GM18867 (cell line): ENCODE measurements around the gene SPATA32.
"Not testable (repeated sequence)": the region's sequence is repeated elsewhere in the genome, so short reads cannot be mapped to it uniquely, and the experiment has no call there.

ENCODE experiments used
- ATAC-seq: cut with Tn5 transposase; IDR thresholded peaks from one replicate; pipeline ENCODE4 v1.9.1; 2021; ENCODE audit warnings: mild to moderate bottlenecking, moderate library complexity; ENCODE audit not compliant: unreplicated experiment

SPATA32 gene, protein sequence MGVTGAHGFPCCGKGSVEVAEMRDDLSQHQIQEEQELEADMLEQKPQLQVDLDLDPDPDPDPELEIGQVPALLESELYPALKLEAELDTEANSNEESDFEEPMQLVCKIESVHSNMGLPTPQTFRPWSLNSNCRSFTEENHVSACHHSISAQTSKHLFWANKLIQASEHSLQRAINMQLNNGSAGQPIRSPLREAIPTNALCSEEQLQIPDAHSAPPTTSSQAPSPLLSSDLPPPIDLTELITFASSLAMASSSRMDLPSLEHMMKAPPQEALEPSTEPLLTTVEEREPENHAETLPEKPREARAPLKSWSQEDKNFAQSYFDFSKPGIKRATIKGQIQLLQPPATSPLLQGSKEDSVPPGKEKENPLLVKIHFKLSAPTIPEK

DNA sequence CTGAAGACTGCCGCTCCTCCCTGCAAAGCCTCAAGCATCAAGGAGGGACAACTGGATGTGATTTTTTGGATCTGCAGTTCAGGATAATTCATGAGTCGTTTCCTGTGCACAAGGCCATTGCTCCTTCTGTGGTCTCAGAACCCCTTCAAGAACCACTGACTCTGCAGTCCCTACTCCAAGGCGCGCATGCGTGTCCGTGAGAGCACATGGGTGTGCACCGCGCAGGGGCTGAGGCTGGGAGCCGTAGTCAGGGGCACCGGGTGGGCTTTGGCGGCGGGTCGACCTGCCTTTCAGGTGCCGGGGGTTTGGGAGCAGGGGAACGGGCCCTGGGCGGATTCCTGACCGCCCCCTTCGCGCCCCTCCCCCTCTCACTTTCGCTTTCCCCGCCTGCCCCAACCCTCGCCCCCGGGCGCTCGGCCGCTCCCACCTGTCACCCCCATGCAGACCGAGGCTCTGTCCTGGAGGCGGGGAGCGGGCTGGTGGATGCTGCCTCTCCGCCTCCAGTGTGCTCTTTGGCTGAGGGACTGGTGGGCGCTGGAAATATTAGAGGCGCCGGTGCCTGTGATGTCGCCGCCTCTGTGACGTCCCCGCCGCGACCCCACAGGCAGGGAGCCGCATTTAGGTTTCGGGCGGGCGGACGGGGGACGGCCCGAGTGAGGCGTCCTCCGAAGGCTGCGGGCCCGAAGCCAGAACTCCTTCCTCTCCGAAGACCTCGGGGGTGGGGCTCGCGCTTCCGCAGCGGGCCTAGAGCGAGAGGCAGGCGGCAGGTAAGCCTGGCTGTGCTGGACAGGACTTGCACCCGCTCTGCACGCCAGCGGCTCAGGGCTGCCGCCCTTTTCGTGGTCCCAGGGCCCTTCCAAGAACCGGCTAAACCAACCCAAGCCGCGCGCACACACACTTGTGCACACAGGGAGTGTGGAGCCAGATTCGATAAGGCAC, at the start of gene SPATA32:
Gene SPATA32 (minus strand): TSS at position 518 of the 939 bp plus-strand sequence. CDS start 78 bp downstream, at position 440.
- no peak for ATAC-seq

DNA sequence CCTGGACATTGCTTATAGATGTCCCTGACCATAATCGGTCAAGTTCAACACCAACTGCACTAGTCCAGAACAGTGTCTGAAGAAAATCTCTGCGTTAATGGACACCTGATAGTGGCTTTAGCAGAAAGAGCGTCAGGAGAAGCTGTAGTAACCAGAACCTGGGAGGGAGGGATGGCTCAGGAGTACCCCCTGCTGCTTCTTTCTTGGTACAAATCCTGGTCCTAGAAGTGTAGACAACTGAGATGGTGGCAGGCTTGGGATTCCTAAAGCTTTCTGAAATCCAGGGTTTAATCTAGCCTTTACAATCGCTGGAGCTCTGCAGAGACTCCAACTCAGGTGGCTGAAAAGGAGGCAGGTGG, 49.5 kb upstream of the SPATA32 start:
- no peak for ATAC-seq

DNA sequence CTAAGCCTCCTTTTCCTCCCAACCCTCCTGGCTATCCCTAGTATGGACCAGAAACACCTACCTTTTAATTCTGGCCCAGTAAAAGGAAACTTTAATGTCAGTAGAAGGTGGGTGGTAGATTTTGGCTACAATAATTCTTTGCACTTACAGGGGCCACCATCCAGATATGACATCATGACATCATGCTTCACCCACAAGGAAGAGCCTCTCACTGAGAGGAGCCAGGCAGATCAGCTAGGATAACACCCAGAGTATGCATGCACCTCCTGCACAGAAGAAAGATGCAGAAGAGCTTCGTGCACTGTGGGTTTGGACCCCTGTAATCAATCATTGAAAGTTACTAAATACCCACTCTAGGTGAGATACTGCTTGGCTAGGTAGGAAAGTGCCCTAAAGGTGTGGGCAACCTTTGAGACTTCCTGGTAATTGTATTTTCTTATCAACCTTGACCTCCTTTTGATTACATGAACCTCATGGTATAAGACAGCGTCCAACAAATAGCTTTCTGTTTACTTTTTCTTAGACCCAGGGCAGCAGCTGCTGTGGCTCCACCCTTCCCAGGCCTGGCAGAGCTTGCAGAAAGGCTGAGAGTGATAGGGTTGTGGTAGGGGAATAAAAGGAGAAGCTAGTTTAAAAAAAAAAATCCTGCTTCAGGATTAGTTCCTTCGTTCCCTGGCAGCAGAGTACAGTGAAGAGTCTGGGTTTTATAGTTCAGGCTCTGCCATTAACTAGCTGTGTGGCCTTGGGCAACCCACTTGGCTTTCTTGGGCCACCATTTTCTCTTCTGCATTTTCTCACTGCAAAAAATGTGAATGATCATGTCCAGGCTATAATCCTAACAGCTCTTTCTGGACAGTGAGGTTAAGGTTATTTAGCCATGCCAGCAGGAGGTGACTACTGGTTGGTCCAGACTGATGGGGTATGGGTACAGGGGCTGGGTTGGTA, 48.8 kb upstream of the SPATA32 start:
- no peak for ATAC-seq

DNA sequence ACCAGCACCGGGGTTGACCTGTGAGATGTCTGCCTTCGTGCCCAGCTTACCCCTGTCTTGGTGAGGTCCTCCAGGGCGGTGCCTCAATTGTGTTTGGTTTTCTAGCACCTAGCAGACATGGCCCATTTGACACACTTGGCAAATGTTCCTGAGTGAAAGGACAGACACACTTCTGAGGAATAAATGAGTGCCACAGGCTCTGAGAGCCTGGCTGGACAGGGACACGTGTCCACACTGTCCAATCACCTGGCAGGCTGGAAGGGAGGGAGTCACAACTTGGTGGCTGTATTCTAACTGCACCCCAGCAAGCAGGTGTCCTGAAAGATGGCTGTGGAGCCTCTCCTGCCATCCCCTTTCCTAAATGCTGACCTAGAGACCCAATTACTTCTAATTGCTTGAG, 47.5 kb upstream of the SPATA32 start:
- no peak for ATAC-seq

DNA sequence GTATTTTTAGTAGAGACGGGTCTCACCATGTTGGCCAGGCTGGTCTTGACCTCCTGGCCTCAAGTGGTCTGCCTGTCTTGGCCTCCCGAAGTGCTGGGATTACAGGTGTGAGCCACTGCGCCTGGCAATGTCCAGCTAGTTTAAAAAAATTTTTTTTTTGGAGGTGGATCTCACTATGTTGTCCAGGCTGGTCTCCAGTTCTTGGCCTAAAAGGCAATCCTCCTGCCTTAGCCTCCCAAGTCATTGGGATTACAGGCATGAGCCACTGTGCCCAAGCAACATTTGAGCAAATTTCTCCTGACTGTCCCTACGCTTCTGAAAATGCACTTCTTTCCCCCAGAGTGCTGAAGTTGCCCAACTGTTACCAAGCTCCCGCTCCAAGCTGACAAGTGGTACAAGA, 46.9 kb upstream of the SPATA32 start:
- ATAC-seq = no peak

DNA sequence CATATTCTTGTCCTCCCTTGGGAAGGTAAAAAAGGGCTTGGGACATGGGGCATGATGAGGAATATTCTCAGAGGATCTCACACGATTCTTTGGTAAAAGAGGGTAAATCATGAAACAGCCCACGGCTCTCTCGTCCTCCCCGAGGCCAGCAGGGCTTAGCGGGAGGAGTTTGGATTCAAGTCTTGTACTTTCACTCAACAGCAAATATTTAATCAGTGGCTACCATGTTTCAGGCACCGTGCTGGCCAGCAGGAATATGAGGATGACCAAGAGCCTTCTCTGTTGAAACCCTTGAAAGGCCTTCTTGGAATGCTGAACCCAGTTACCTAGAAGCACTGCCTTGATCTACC, 46.1 kb upstream of the SPATA32 start:
- no peak for ATAC-seq

DNA sequence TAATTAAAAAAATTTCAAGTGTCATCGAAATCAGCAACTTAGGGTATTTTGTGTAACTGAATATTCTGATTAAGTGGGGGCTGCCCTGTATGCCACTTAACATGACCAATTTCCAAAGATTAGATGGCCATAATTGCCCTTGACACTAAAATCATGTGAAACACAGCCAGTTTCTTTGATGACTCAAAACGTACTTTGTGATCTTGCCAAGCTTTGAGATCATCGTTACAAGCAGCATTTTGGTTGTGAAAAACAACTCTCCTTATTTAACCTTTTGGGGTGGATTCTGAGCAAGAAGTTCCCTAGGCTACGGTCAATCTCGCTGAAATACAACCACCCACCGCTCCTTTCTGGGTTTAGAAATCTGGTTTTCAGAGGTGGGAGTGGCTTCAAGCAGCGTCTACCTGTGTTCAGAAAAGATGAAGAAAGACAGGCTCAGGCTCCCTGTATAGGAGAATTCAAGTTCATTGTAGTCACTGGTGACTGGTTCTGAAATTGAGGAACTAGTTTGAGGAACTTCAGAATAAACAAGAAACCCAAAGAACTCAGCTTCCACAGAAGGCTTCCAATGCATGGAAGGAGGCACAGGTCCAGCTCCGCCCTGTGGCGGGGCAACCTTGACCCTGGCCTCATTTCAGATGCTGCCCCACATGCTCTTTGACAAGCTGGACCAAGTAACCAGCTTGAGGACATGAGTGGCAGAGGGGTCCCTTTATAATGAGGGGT, 45.6 kb upstream of the SPATA32 start:
- no peak for ATAC-seq

DNA sequence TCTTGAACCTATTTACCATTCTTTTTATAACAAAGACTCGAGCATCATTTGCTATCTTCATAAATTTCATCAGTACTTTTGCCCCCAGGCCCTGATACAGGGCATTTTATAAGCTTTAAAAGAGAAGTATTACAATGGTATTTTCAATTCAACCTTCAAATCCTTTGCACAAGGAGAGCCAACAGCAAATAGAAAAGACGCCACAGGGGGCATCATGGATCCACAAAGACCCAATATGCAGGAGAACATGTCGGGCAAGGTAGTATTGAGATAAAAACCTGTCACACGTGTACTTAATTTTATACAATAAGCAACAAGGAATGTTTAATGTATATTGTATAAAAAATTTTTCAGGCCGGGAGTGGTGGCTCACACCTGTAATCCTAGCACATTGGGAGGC, 44.7 kb upstream of the SPATA32 start:
- ATAC-seq = no peak

DNA sequence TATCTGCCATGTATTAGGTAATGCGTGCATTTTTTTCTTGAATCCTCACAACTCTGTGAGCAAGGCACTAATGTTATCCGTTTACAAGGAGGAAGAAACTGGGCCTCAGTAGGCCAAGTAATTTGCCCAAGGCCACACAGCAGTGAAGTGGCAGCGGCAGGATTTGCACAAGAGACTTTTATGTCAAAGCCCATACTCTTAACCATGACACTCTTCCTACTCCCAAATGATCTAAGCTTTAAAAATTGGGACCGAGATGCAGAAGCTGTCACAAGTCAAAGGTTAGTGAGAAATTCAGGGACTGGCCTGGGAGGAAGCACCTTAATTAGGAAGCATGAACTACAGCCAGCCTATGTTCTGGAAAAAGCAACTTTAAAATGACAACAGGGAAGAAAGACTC, 44.2 kb upstream of the SPATA32 start:
- ATAC-seq = no peak

DNA sequence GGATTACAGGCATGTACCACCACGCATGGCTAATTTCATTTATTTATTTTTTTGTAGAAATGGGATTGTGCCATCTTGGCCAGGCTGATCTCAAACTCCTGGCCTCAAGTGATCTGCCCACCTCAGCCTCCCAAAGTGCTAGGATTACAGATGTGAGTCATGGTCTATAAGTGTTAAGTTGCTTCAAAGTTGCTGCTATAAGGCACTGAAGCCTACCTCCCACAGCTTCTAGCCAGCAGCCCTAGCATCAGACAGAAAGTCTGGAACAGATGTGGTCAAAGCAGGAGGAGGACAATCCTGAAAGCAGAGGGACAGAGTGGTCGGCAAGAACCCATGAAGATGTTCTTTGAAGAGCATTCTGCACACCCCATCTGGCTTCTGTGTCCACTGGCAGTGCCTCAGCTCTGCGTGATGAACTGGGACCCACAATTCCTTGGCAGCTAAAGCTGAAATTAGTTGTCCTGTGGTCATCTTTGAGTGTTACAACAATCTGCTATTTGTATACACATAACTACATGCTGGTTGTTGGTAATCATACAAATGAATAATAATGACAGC, 43.7 kb upstream of the SPATA32 start:
- no peak for ATAC-seq

DNA sequence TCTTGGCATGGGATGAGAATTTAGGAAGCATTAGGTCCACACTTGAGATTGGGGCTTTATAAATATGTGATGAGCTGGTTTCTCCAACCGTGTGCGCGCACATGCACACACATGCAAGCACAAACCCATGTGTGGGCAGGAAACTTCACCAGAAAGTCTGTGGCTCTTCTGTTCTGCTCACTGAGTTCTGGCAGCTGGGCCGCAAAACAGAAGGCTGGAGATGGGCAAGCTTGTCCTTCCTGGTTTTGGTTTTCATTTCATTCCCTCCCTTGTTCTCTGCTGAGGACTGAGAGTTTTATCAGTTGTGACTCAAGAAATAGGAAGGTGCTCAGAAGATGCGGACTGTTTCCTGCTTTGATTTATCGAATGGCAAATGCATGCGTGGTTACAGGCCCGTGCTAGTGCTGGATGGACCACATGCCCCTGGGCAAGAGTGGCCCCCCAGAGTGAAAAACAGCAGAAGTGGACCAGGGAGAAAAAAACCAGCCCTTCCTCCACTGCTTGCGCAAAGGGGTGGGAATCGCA, 40.8 kb upstream of the SPATA32 start:
- ATAC-seq = peak; percentile 58

DNA sequence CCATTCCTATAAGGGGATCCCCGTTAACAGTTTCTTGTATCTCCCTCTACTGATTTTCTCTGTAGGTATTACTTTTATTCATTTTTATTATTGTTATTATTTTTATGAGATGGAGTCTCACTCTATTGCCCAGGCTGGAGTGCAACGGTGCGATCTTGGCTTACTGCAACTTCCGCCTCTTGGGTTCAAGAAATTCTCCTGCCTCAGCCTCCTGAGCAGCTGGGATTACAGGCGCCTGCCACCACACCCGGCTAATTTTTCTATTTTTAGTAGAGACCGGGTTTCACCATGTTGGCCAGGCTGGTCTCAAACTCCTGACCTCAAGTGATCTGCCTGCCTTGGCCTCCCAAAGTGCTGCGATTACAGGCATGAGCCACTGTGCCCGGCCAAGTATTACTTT, 40.3 kb upstream of the SPATA32 start:
- ATAC-seq = not testable (repeated sequence)

DNA sequence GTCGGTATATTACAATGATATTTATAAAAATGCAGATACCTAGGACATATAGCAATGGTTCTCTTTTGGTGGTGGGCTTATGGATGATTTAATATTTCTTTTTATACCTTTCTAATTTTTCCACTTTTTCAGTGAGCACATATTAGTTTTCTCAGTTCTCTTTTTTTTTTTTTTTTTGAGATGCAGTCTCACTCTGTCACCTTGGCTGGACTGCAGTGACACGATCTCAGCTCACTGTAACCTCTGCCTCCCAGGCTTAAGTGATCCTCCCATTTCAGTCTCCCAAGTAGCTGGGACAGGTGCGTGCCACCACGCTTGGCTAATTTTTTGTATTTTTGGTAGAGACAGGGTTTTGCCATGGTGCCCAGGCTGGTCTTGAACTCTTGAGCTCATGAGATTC, 39.8 kb upstream of the SPATA32 start:
- no peak for ATAC-seq

DNA sequence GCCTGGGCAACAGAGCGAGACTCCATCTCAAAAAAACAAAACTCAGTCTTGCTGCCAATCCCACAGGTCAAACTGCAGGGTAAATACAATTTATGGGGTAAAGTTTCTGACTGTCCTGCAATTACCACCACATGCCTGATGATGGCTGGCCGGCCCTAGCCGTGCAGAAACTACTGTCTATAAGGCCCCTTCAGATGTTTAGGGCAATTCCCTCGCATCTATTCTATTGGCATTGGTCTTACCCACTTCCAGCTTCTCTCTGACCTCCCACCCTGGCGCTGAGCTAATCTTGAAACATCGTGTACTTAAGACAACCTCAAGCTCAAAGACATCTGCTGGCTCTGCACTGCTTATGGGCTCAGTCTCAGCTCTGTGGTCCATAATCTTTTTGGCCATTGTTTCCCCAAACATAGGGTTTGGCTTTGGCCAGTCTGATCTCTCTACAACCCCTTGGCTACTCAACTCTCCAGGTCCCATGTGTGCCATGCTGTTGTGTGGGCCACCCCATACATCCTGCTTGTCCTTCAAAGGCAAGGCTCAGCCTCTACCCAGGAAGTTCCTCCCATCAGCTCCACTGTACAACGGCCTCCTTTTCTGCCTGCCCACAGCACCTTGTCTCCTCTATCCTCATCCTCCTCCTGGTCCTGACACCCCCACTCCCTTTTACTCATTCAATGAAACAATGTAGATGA, 38.3 kb upstream of the SPATA32 start:
- ATAC-seq = no peak

DNA sequence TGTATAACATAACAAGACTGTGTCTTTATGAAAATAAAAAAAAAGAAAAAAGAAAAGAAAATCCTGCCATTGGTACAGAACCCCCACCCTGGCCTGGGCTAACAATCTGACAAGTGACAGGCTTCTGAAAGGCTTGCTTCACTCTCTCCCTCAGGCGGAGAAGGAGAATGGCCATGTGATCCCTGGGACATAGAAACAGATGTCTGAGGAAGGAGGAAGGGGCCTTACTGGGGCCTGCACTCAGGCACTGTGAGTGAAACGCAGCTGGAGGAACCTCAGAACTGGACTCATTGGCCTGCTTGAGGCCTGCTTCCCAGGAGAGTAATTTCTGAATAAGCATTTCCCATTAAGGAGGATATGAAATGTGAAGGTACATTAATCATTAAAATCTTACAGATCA, 37.5 kb upstream of the SPATA32 start:
- ATAC-seq = no peak

DNA sequence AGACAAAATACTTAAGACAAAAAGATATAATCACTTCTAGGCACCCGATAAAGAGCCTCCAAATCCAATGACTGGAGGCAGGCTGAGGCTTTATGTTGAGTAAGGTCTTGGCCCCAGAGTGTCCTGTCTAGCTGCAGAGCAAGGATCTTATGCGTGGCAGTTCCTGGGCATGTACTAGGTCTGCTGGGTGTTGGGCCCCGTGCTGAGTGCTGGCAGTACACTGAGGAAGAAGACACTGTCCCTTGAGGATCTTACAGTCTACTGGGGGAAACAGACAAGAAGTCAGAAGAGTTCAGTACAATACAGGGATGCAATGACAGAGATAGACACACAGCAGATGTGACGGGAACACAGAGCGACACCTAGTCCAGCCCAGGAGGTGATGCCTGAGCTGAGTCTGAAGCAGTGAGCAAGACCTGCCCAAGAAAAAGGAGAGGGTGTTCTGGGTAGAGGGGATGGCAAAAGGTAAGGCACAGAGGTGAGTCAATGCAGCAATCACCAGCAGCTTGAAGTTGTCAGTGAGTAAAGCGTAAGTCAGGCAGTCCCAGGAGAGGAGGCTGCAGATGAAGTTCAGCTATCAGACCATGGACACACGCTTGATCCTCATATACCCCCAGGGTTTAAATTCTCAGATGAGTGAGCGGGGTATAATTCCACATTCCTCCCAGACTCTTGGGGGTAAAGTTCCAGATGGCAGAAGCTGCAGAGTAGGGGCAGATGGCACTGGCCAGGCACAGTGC, 36.8 kb upstream of the SPATA32 start:
- no peak for ATAC-seq

DNA sequence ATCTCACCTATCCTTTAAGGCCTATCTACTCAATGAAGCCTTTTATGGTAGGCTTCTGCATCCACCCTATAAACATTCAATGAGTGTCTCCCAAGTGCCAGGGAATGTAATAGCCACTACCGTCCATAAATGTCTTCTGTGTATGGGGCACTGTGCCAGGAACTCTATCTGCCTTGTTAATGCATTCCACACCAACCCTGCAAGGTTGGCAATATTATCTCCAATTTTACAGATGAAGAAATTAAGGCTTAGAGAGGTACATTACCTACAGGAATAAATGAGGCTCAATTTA, 34.9 kb upstream of the SPATA32 start:
- no peak for ATAC-seq

DNA sequence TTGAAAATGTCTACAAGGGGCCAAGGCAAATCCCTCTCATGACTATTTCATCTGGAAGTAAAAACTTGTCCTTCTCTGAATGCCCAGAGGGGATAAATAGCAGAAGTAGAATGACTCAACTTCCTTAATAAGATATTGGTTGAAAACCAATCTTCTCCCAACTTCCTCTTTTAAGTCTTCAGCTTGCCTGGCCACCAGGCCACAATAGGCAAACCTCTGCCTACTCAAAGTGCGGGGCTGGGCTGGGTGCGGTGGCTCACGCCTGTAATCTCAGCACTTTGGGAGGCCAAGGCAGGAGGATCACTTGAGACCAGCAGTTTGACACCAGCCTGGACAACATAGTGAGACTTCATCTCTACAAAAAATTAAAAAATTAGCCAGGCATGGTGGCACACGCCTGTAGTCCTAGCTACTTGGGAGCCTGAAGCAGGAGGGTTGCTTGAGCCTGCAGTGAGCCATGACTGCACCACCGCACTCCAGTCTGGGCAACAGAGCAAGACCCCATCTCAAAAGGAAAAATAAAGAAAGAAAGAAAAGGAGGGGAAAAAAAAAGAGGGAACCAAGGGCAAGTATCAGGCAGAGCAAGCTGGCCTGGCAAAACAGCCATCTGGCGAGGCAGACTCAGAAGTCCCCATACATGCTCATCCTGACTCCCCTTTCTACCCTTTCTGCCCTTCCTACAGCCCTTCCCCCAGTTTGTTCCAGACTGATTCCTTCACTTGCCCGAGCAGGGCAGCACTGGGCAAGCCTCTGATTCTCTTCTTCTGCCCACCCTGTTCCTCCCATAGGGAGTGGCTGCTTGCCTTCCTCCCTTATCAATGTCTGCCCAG, 34.3 kb upstream of the SPATA32 start:
- no peak for ATAC-seq
